ENCODE results near the gene C19orf73. TPM values are rescaled to one million over a fixed set of nuclear protein-coding genes. Genes with fewer than 3 reads are reported as not detected.
"Not testable (repeated sequence)": the region's sequence is repeated elsewhere in the genome, so short reads cannot be mapped to it uniquely, and the experiment has no call there.

Gene C19orf73
- total RNA-seq, 4 donors from 2014 or later, result 2.1 to 7.4 (median 4.7) TPM

DNA sequence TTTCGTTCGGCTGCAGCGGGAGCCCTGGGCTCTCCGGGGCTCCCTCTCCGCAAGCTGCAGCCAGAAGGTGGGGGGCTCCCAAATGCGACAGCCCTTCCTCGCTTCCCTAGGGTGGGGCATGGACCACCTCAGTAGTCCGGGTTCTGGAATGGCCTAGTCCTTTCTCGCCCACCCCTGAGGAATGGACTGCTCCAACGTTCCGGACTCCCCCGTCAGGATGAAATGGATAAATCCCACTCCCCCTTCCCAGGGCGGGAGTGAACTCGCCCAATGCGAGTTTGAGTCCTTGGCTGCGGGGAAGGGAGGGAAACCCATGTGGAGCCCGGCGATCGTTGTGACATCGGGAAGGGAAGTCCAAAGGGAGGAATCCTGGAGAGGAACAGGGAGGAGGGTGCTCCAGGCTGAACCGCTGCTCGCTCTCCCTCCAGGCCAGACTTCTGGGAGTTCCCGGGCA lies 30.7 kb upstream of the C19orf73 start:
- Histone ChIP-seq H3K36me3 (no peaks in the 10 kb centered on the region), H3K27me3 (peaks cover 0 to 13% (median 0%) of the 10 kb centered on the region in 4 donors), H3K27ac (peak overlapping the region; percentile 69 to 86 (median 84)), H3K4me1 (peaks cover 31 to 57% (median 33%) of the 10 kb centered on the region in 3 donors), H3K4me3 (peak overlapping the region; percentile 46 to 70 (median 64)), H3K9me3 (no peaks in the 10 kb centered on the region)
- TF ChIP-seq, protein P1, sequence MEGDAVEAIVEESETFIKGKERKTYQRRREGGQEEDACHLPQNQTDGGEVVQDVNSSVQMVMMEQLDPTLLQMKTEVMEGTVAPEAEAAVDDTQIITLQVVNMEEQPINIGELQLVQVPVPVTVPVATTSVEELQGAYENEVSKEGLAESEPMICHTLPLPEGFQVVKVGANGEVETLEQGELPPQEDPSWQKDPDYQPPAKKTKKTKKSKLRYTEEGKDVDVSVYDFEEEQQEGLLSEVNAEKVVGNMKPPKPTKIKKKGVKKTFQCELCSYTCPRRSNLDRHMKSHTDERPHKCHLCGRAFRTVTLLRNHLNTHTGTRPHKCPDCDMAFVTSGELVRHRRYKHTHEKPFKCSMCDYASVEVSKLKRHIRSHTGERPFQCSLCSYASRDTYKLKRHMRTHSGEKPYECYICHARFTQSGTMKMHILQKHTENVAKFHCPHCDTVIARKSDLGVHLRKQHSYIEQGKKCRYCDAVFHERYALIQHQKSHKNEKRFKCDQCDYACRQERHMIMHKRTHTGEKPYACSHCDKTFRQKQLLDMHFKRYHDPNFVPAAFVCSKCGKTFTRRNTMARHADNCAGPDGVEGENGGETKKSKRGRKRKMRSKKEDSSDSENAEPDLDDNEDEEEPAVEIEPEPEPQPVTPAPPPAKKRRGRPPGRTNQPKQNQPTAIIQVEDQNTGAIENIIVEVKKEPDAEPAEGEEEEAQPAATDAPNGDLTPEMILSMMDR (IDR thresholded peaks at IDR 0.05), result no peak
- peak in 2 of 4 donors; percentile 9 to 26 for TF ChIP-seq POLR2A (IDR thresholded peaks at IDR 0.05)
- intact Hi-C loops (cut with DNase I), result loop anchor here (5.0 kb wide), 1 partner anchor 52 kb away; no protein-coding TSS in a partner anchor
- DNase-seq, result no peak
- WGBS, 2 donors, result 0% methylated on average over 2 to 7 of the region's 23 CpGs

DNA sequence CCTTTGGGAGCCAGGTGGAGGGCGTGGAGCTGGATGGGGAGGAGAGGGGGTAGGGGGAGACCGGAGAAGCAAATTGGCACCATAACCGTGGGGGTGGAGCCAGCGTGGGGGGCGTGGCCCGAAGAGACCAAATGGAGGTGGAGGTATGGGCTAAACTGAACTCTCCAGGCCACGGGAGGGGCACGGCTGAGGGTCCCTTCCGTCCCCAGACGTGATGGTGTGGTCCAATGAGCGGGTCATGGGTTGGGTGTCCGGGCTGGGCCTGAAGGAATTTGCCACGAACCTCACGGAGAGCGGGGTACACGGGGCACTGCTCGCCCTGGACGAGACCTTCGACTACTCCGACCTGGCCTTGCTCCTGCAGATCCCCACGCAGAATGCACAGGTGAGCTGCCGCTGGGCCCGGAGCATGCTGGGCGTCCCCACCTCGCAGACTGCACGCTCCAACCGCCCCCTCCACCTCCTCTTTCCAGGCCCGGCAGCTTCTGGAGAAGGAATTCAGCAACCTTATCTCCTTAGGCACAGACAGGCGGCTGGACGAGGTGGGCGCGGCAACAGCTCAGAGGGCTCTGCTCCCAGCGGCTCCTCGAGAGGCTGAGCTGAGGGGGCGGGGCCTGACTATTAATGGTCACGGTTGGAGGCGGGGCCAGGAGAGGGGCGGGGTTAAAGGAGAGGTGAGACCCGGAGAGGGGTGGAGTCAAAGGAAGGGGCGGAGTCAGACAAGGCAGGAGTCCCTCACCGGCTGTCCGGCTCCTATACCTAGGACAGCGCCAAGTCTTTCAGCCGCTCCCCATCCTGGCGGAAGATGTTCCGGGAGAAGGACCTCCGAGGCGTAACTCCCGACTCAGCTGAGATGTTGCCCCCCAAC lies 30.1 kb upstream of the C19orf73 start:
- H3K27me3 ChIP-seq, result peaks cover 0 to 13% (median 0%) of the 10 kb centered on the region in 4 donors
- peaks cover 31 to 57% (median 33%) of the 10 kb centered on the region in 3 donors for H3K4me1 ChIP-seq
- H3K4me3 ChIP-seq, result peak overlapping the region; percentile 46 to 70 (median 64)
- H3K27ac ChIP-seq, result peak overlapping the region; percentile 69 to 86 (median 84)
- intact Hi-C loops (cut with DNase I), result loop anchor here (5.0 kb wide), 1 partner anchor 52 kb away; no protein-coding TSS in a partner anchor
- TF ChIP-seq, protein P1 (IDR thresholded peaks at IDR 0.05), result no peak
- TF ChIP-seq POLR2A (IDR thresholded peaks at IDR 0.05), result peak in 1 of 4 donors; percentile 33
- no peaks in the 10 kb centered on the region for H3K36me3 ChIP-seq
- no peaks in the 10 kb centered on the region for H3K9me3 ChIP-seq
- WGBS, 2 donors, result 0 to 5% methylated on average over 9 to 26 of the region's 49 CpGs
- DNase-seq, result no peak

DNA sequence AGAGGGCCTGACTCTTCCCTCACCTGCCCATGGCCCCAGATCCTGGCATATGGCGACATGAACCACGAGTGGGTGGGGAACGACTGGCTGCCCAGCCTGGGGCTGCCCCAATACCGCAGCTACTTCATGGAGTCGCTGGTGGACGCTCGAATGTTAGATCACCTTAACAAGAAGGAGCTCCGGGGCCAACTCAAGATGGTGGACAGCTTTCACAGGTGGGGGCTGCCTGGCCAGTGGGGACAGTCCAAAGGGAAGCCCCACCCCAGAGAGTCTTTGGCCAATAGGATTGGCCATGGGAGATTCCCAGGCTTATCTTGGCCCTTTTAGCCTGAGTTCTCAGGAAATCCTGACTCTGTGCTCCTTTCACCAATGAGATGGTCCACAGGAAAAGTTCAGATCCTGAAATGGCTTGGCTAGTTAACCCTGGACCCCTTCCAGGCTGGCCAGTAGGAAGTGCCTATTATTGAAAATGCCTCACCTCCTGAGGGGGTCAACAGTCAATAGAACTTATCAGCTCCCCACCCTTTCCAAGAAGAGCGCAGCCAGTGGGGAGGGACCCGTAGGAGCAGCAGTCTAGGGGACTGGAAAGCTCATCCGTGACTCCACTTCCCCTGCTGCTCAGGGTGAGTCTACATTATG lies 29.2 kb upstream of the C19orf73 start:
- H3K9me3 ChIP-seq, result no peaks in the 10 kb centered on the region
- H3K27ac ChIP-seq, result peak overlapping the region; percentile 62 to 83 (median 72)
- no peak for TF ChIP-seq POLR2A (IDR thresholded peaks at IDR 0.05)
- TF ChIP-seq, protein P1 (IDR thresholded peaks at IDR 0.05), result no peak
- peaks cover 0 to 13% (median 0%) of the 10 kb centered on the region in 4 donors for H3K27me3 ChIP-seq
- H3K36me3 ChIP-seq, result no peaks in the 10 kb centered on the region
- DNase-seq, result no peak
- intact Hi-C loops (cut with DNase I), result loop anchor here (5.0 kb wide), 1 partner anchor 51 kb away; no protein-coding TSS in a partner anchor
- peak overlapping the region in 3 of 4 donors; percentile 64 to 70 (median 64) for H3K4me3 ChIP-seq
- WGBS, 2 donors, result 62 to 86% methylated on average over 7 of the region's 11 CpGs
- H3K4me1 ChIP-seq, result peaks cover 31 to 60% (median 33%) of the 10 kb centered on the region in 3 donors

DNA sequence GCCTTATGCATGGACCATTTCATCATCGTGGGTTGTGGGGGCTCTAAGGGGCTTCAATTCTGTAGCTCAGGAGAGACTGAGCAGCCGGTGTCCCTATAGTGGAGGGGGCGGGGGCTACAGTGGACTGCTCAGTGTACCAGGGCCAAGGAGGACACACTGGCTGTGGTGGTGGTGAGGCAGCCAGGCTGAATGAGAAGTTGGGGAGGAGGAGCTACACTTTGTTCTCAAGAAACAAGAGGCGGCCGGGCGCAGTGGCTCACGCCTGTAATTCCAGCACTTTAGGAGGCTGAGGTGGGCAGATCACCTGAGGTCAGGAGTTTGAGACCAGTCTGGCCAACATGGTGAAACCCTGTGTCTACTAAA lies 27.4 kb upstream of the C19orf73 start:
- peak overlapping the region in 1 of 4 donors; percentile 56 for H3K4me3 ChIP-seq
- DNase-seq, H3K36me3 ChIP-seq, H3K9me3 ChIP-seq, H3K27ac ChIP-seq: not testable (repeated sequence)
- peaks cover 23 to 62% (median 31%) of the 10 kb centered on the region in 3 donors for H3K4me1 ChIP-seq
- H3K27me3 ChIP-seq, result peaks cover 0 to 13% (median 0%) of the 10 kb centered on the region in 4 donors
- intact Hi-C loops (cut with DNase I), result loop anchor here (5.0 kb wide), 1 partner anchor 49 kb away; no protein-coding TSS in a partner anchor
- WGBS, 2 donors, result 50 to 57% methylated on average over 4 to 7 of the region's 7 CpGs

DNA sequence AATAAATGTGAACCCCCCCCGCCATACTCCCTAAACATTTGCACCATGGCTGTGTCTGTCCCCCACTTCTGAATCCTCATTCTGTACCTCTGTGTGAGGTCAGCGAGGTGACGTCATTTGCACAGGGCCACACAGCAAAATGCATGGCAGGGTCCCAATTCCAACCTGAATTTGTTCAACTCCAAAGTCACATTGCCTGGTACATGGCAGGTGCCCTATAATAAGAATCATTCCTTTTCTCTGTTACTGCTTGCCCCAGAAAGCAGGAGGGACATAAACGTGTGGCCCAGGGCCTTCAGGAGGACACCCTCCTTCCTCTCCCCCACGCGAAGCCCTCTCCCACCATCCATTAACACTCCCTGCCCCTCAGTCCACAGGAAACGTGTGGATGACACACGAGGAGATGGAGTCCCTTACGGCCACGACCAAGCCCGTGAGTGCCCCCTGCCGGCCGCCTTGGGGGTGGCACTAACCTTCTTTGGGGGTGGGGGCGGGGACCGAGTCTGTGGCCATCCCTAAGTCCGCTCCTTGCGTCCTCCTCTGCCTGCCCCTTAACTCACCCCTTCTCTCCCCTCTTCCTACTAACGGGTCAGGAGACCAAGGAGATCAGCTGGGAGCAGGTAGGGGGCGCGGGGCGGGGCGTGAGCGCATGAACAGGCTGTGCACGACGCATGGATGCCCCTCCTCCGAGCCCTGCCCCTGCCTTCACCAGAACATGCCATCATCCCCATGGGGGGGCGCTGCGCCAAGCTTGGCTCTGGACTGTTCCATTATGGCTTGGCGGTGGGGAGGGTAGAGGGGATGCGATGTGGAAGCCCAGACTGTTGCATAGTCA lies 26.8 kb upstream of the C19orf73 start:
- intact Hi-C loops (cut with DNase I), result loop anchor here (5.0 kb wide), 1 partner anchor 48 kb away; no protein-coding TSS in a partner anchor
- DNase-seq, result no peak
- WGBS, 2 donors, result 13 to 18% methylated on average over 8 to 14 of the region's 30 CpGs
- H3K9me3 ChIP-seq, result no peaks in the 10 kb centered on the region
- no peaks in the 10 kb centered on the region for H3K36me3 ChIP-seq
- peaks cover 17 to 56% (median 25%) of the 10 kb centered on the region in 3 donors for H3K4me1 ChIP-seq
- no peak overlapping the region for H3K27ac ChIP-seq
- H3K4me3 ChIP-seq, result peak overlapping the region in 2 of 4 donors; percentile 15 to 56
- H3K27me3 ChIP-seq, result peaks cover 0 to 13% (median 0%) of the 10 kb centered on the region in 4 donors
- TF ChIP-seq, protein P1 (IDR thresholded peaks at IDR 0.05), result peak; percentile 69 to 90 (median 78)
- TF ChIP-seq POLR2A (IDR thresholded peaks at IDR 0.05), result no peak

Data from esophagus squamous epithelium (tissue), 5 donors.